GM23338 (cell line): ENCODE results near the gene NEK2. TPM values are rescaled to one million over a fixed set of nuclear protein-coding genes. Genes with fewer than 3 reads are reported as not detected.

ENCODE experiments used
- ATAC-seq: fragments of 200-7000 bp; cut with Tn5 transposase; 3 replicates; pipeline ENCODE4 v1.9.1; 2020
- DNase-seq: peaks from one replicate; pipeline ENCODE4 v3.0.0-alpha.2; 2015; ENCODE audit warnings: low spot score
- H2AFZ ChIP-seq: fragments of 200-600 bp; sonication (generic); 2 replicates; pipeline ENCODE4 v1.8.0; 2016; ENCODE audit warnings: antibody characterized with exemption, mild to moderate bottlenecking, moderate library complexity
- H3F3A ChIP-seq: fragments of 200-600 bp; sonication (generic); replicated peaks from 2 replicates; pipeline ENCODE4 v1.8.0; 2017; ENCODE audit warnings: antibody characterized with exemption, mixed run types, low read depth
- H3K27ac ChIP-seq: fragments of 200-600 bp; sonication (generic); 2 replicates; pipeline ENCODE4 v1.6.1; 2016; ENCODE audit warnings: low read depth
- H3K27me3 ChIP-seq: fragments of 200-600 bp; sonication (generic); 2 replicates; pipeline ENCODE4 v1.8.0; 2016; ENCODE audit warnings: mild to moderate bottlenecking, mixed run types, moderate library complexity; ENCODE audit not compliant: insufficient read depth
- H3K36me3 ChIP-seq: fragments of 200-600 bp; sonication (generic); 2 replicates; pipeline ENCODE4 v1.8.0; 2016; ENCODE audit warnings: mild to moderate bottlenecking; ENCODE audit not compliant: insufficient read depth
- H3K4me1 ChIP-seq: fragments of 200-600 bp; sonication (generic); 2 replicates; pipeline ENCODE4 v1.8.0; 2016; ENCODE audit warnings: mild to moderate bottlenecking, moderate library complexity; ENCODE audit not compliant: insufficient read depth
- H3K4me2 ChIP-seq: fragments of 200-600 bp; sonication (generic); 2 replicates; pipeline ENCODE4 v1.7.1; 2017; ENCODE audit warnings: mixed run types
- H3K4me3 ChIP-seq: fragments of 200-600 bp; sonication (generic); 2 replicates; pipeline ENCODE4 v1.6.1; 2016; ENCODE audit warnings: mixed run types
- H3K79me2 ChIP-seq: fragments of 200-600 bp; sonication (generic); replicated peaks from 2 replicates; pipeline ENCODE4 v1.8.0; 2017; ENCODE audit warnings: mild to moderate bottlenecking; ENCODE audit not compliant: insufficient read depth
- H3K9me2 ChIP-seq: fragments of 200-600 bp; sonication (generic); 2 replicates; pipeline ENCODE4 v1.8.0; 2017; ENCODE audit not compliant: insufficient read depth
- H4K20me1 ChIP-seq: fragments of 200-600 bp; sonication (generic); replicated peaks from 2 replicates; pipeline ENCODE4 v1.8.0; 2017; ENCODE audit warnings: mild to moderate bottlenecking; ENCODE audit not compliant: insufficient read depth
- H3K27ac Mint-ChIP-seq: 2 replicates; pipeline ENCODE4 v1.8.0; 2020; ENCODE audit warnings: inconsistent platforms, mild to moderate bottlenecking, moderate library complexity, mixed read lengths
- H3K27me3 Mint-ChIP-seq: 3 replicates; pipeline ENCODE4 v1.8.0; 2022; ENCODE audit warnings: low read depth, mild to moderate bottlenecking, moderate library complexity, mixed read lengths, inconsistent platforms; ENCODE audit not compliant: insufficient read depth, poor library complexity
- H3K36me3 Mint-ChIP-seq: 3 replicates; pipeline ENCODE4 v1.8.0; 2021; ENCODE audit warnings: low read depth, mild to moderate bottlenecking, inconsistent platforms, moderate library complexity, mixed read lengths
- H3K4me1 Mint-ChIP-seq: 3 replicates; pipeline ENCODE4 v1.8.0; 2020; ENCODE audit warnings: mild to moderate bottlenecking, inconsistent platforms, mixed read lengths
- H3K4me3 Mint-ChIP-seq: 3 replicates; pipeline ENCODE4 v1.8.0; 2021; ENCODE audit warnings: moderate library complexity, mild to moderate bottlenecking, inconsistent platforms, mixed read lengths
- H3K9me3 Mint-ChIP-seq: 3 replicates; pipeline ENCODE4 v1.8.0; 2020; ENCODE audit warnings: moderate library complexity, mild to moderate bottlenecking, inconsistent platforms, mixed read lengths
- CREB1 ChIP-seq: fragments of 250-450 bp; sonication (Bioruptor Pico); IDR thresholded peaks from 2 replicates; pipeline ENCODE4 v1.5.0; 2020; ENCODE audit warnings: low read depth, mild to moderate bottlenecking, moderate library complexity
- CTCF ChIP-seq, 2 experiments: fragments of 200-600 bp in 1 of 2; sonication (generic) in 1 of 2; conservative IDR thresholded peaks; 2 replicates each; pipeline versions ENCODE4 v1.5.1 to v1.6.1; 2016 to 2017; ENCODE audit warnings: antibody characterized with exemption in 2 of 2, low read depth in 2 of 2, mild to moderate bottlenecking in 2 of 2, moderate library complexity in 1 of 2
- ETS1 ChIP-seq: IDR thresholded peaks from 2 replicates; pipeline ENCODE4 v1.6.1; 2016; ENCODE audit warnings: antibody characterized with exemption
- EZH2phosphoT487 ChIP-seq: fragments of 200-600 bp; sonication (generic); IDR thresholded peaks from one replicate; pipeline ENCODE4 v1.8.1; 2018; ENCODE audit warnings: antibody characterized with exemption; ENCODE audit not compliant: unreplicated experiment
- JUNB ChIP-seq: IDR thresholded peaks from one replicate; pipeline ENCODE4 v1.6.1; 2016; ENCODE audit warnings: antibody characterized with exemption; ENCODE audit not compliant: unreplicated experiment
- NANOG ChIP-seq: IDR thresholded peaks from 2 replicates; pipeline ENCODE4 v1.6.1; 2016; ENCODE audit warnings: antibody characterized with exemption, borderline replicate concordance
- ZNF462 ChIP-seq: fragments of 250-450 bp; sonication (Bioruptor Pico); IDR thresholded peaks from 2 replicates; pipeline ENCODE4 v1.5.0; 2020; ENCODE audit warnings: mild to moderate bottlenecking, moderate library complexity
- polyA plus RNA-seq: library from polyadenylated mRNA; unstranded; fragments of >200 nt; fragmentation: Nextera tagmentation; extraction: Ambion mirVana; gene quantifications from 2 replicates; pipeline ENCODE4 v1.2.1, GENCODE V29; 2016
- total RNA-seq: library from RNA; depleted of rRNA; stranded (reverse); fragments of >200 nt; shearing (Covaris generic); gene quantifications from 2 replicates; pipeline ENCODE4 v1.2.3, GENCODE V29; 2014

The NEK2 gene
- total and polyA plus RNA-seq, 2 experiments from 2014 or later = 17.0 to 24.9 TPM

GRCh38 chr1:211650904-211651303 lies 24.5 kb downstream of the NEK2 start:
- Mint-ChIP-seq H3K27ac (no peak overlapping the region), H3K36me3 (no peaks in the 10 kb centered on the region), H3K9me3 (no peaks in the 10 kb centered on the region; the same call in 2 of the 3 replicates), H3K4me1 (peaks cover 13% of the 10 kb centered on the region), H3K27me3 (peaks cover 13% of the 10 kb centered on the region), H3K4me3 (no peak overlapping the region)
- no peaks in the 10 kb centered on the region for H3K27me3 ChIP-seq
- H2AFZ ChIP-seq = no peak overlapping the region
- no peak overlapping the region for H3K27ac ChIP-seq
- no peaks in the 10 kb centered on the region for H3K9me2 ChIP-seq
- no peaks in the 10 kb centered on the region for H4K20me1 ChIP-seq
- no peak overlapping the region for H3K4me2 ChIP-seq
- ATAC-seq = no peak
- no peak for DNase-seq
- no peak overlapping the region for H3K4me3 ChIP-seq
- H3K4me1 ChIP-seq = no peaks in the 10 kb centered on the region; the same call in 1 of the 2 replicates
- TF ChIP-seq CREB1 (CRISPR knock-in tag) (no peak), CTCF (conservative IDR thresholded peaks at IDR 0.05; ENCODE audit: low read depth in 2 of 2) (no peak), ETS1 (no peak), NANOG (no peak), ZNF462 (CRISPR knock-in tag) (no peak), JUNB (no peak), EZH2phosphoT487 (no peak)
- H3K79me2 ChIP-seq = no peaks in the 10 kb centered on the region
- no peaks in the 10 kb centered on the region for H3K36me3 ChIP-seq
- H3F3A ChIP-seq = no peaks in the 10 kb centered on the region
